Activated CD4-positive, alpha-beta T cell treated with anti-CD3 and anti-CD28 coated beads, Interleukin-2, Interleukin-4, amounts not matched to agents 100 ng/mL and 50 ng/mL, durations not matched to agents 16 hours and 8 hours (primary cell): Measurements from ENCODE around the gene ACOT12.

ENCODE experiments used
- DNase-seq: peaks from one replicate; pipeline ENCODE4 v3.0.0-alpha.2; 2020; ENCODE audit warnings: low spot score

ACOT12 gene

GRCh38 chr5:81393783-81394718 lies at the start of gene ACOT12:
Gene ACOT12 (minus strand): TSS chr5:81394134. CDS start chr5:81394114, 20 bp downstream.
- no peak for DNase-seq

GRCh38 chr5:81435023-81435422 lies 41.1 kb upstream of the ACOT12 start:
- no peak for DNase-seq

- DNase-seq = no peak
These were observed 36.1 kb upstream of the ACOT12 start for GRCh38 chr5:81429985-81430384.

GRCh38 chr5:81429363-81429762 lies 35.4 kb upstream of the ACOT12 start:
- DNase-seq = no peak

- no peak for DNase-seq
These were observed 34.9 kb upstream of the ACOT12 start for GRCh38 chr5:81428861-81429260.

- no peak for DNase-seq
These were observed 34.5 kb upstream of the ACOT12 start for GRCh38 chr5:81428446-81428845.

- DNase-seq = no peak
These were observed 33.6 kb upstream of the ACOT12 start for GRCh38 chr5:81427566-81427965.

- DNase-seq = no peak
These were observed 32.6 kb upstream of the ACOT12 start for GRCh38 chr5:81426359-81427030.

GRCh38 chr5:81425569-81425968 lies 31.6 kb upstream of the ACOT12 start:
- peak; percentile 68 for DNase-seq

- DNase-seq = no peak
These were observed 30.8 kb upstream of the ACOT12 start for GRCh38 chr5:81424728-81425127.

GRCh38 chr5:81422671-81423070 lies 28.7 kb upstream of the ACOT12 start:
- no peak for DNase-seq

GRCh38 chr5:81420039-81420667 lies 26.2 kb upstream of the ACOT12 start:
- DNase-seq = peak; percentile 90

- peak; percentile 22 for DNase-seq
These were observed 24.7 kb upstream of the ACOT12 start for GRCh38 chr5:81418606-81419005.

GRCh38 chr5:81417052-81417451 lies 23.1 kb upstream of the ACOT12 start:
- DNase-seq = no peak

GRCh38 chr5:81409896-81410295 lies 16.0 kb upstream of the ACOT12 start:
- peak; percentile 76 for DNase-seq

GRCh38 chr5:81409361-81409760 lies 15.4 kb upstream of the ACOT12 start:
- no peak for DNase-seq

- no peak for DNase-seq
These were observed 14.6 kb upstream of the ACOT12 start for GRCh38 chr5:81408496-81408895.

GRCh38 chr5:81407811-81408210 lies 13.9 kb upstream of the ACOT12 start:
- peak; percentile 22 for DNase-seq

GRCh38 chr5:81405126-81405891 lies 11.4 kb upstream of the ACOT12 start:
- no peak for DNase-seq

- DNase-seq = no peak
These were observed 8.4 kb upstream of the ACOT12 start for GRCh38 chr5:81402192-81402930.

GRCh38 chr5:81401266-81401665 lies 7.3 kb upstream of the ACOT12 start:
- DNase-seq = no peak
